ENCODE measurements around the gene OLFML2B.
"Not testable (repeated sequence)": the region's sequence is repeated elsewhere in the genome, so short reads cannot be mapped to it uniquely, and the experiment has no call there.

OLFML2B gene

GRCh38 chr1:162035241-162035640 lies 11.6 kb upstream of the OLFML2B start:
- DNase-seq (ENCODE audit: low read depth in 2 of 2) = no peak

GRCh38 chr1:162033428-162033827 lies 9.8 kb upstream of the OLFML2B start:
- DNase-seq (ENCODE audit: low read depth in 2 of 2) = no peak

GRCh38 chr1:162030759-162031280 lies 7.2 kb upstream of the OLFML2B start:
- no peak for DNase-seq (ENCODE audit: low read depth in 2 of 2)

GRCh38 chr1:162029157-162029556 lies 5.5 kb upstream of the OLFML2B start:
- no peak for DNase-seq (ENCODE audit: low read depth in 2 of 2)

- DNase-seq (ENCODE audit: low read depth in 2 of 2) = no peak
Measured at GRCh38 chr1:162028726-162029125, 5.1 kb upstream of the OLFML2B start.

- DNase-seq (ENCODE audit: low read depth in 2 of 2) = no peak
Measured at GRCh38 chr1:162026881-162027280, 3.2 kb upstream of the OLFML2B start.

- no peak for DNase-seq (ENCODE audit: low read depth in 2 of 2)
Measured at GRCh38 chr1:162025541-162025940, 1.9 kb upstream of the OLFML2B start.

- no peak for DNase-seq (ENCODE audit: low read depth in 2 of 2)
Measured at GRCh38 chr1:162023181-162023546, 505 bp downstream of the OLFML2B start.

- DNase-seq (ENCODE audit: low read depth in 2 of 2) = no peak
Measured at GRCh38 chr1:162022626-162023025, 1.0 kb downstream of the OLFML2B start.

- no peak for DNase-seq (ENCODE audit: low read depth in 2 of 2)
Measured at GRCh38 chr1:162021124-162021523, 2.5 kb downstream of the OLFML2B start.

- no peak for DNase-seq (ENCODE audit: low read depth in 2 of 2)
Measured at GRCh38 chr1:162020150-162020549, 3.5 kb downstream of the OLFML2B start.

- DNase-seq (ENCODE audit: low read depth in 2 of 2) = no peak
Measured at GRCh38 chr1:162019446-162019845, 4.2 kb downstream of the OLFML2B start.

- no peak for DNase-seq (ENCODE audit: low read depth in 2 of 2)
Measured at GRCh38 chr1:162019006-162019405, 4.7 kb downstream of the OLFML2B start.

GRCh38 chr1:162018418-162018817 lies 5.3 kb downstream of the OLFML2B start:
- DNase-seq (ENCODE audit: low read depth in 2 of 2) = no peak

- not testable (repeated sequence) for DNase-seq (ENCODE audit: low read depth in 2 of 2)
Measured at GRCh38 chr1:162017791-162018190, 5.9 kb downstream of the OLFML2B start.

- no peak for DNase-seq (ENCODE audit: low read depth in 2 of 2)
Measured at GRCh38 chr1:162016631-162017030, 7.0 kb downstream of the OLFML2B start.

GRCh38 chr1:162015196-162015595 lies 8.5 kb downstream of the OLFML2B start:
- no peak for DNase-seq (ENCODE audit: low read depth in 2 of 2)

- no peak for DNase-seq (ENCODE audit: low read depth in 2 of 2)
Measured at GRCh38 chr1:162014202-162014601, 9.5 kb downstream of the OLFML2B start.

- no peak for DNase-seq (ENCODE audit: low read depth in 2 of 2)
Measured at GRCh38 chr1:162013289-162013688, 10.4 kb downstream of the OLFML2B start.

GRCh38 chr1:162011337-162012012 lies 12.2 kb downstream of the OLFML2B start:
- no peak for DNase-seq (ENCODE audit: low read depth in 2 of 2)

- DNase-seq (ENCODE audit: low read depth in 2 of 2) = no peak
Measured at GRCh38 chr1:162010175-162010506, 13.5 kb downstream of the OLFML2B start.

GRCh38 chr1:162009501-162010174 lies 14.0 kb downstream of the OLFML2B start:
- DNase-seq (ENCODE audit: low read depth in 2 of 2) = no peak

GRCh38 chr1:162008799-162009198 lies 14.9 kb downstream of the OLFML2B start:
- no peak for DNase-seq (ENCODE audit: low read depth in 2 of 2)

GRCh38 chr1:162007466-162007865 lies 16.2 kb downstream of the OLFML2B start:
- no peak for DNase-seq (ENCODE audit: low read depth in 2 of 2)

Measured in stimulated activated CD8-positive, alpha-beta memory T cell treated with anti-CD3 and anti-CD28 coated beads, Interleukin-7, amount 100 ng/mL, for 1 hour (primary cell).